ENCODE data around the gene RIMS4.

Gene RIMS4

GRCh38 chr20:44716309-44717106 is 93.8 kb downstream of the RIMS4 start:
- no peak overlapping the region for H3K4me3 ChIP-seq (ENCODE audit: low read length)
- no peak for DNase-seq (ENCODE audit: low read depth)
- no peak for TF ChIP-seq CTCF (conservative IDR thresholded peaks at IDR 0.05; ENCODE audit: low read depth, low read length)

GRCh38 chr20:44715499-44716308 is 94.6 kb downstream of the RIMS4 start:
- no peak for TF ChIP-seq CTCF (conservative IDR thresholded peaks at IDR 0.05; ENCODE audit: low read depth, low read length)
- no peak for DNase-seq (ENCODE audit: low read depth)
- H3K4me3 ChIP-seq (ENCODE audit: low read length) = no peak overlapping the region

GRCh38 chr20:44714701-44715498 is 95.4 kb downstream of the RIMS4 start, which contains the start of gene CCN5:
Gene CCN5, plus strand, starts transcription at chr20:44715369. Its CDS starts 22 bp downstream, at chr20:44715391.
- H3K4me3 ChIP-seq (ENCODE audit: low read length) = no peak within 1 kb of the TSS
- DNase-seq (ENCODE audit: low read depth) = peak; percentile 80
- no peak for TF ChIP-seq CTCF (conservative IDR thresholded peaks at IDR 0.05; ENCODE audit: low read depth, low read length)

GRCh38 chr20:44714102-44714700 is 96.1 kb downstream of the RIMS4 start:
- H3K4me3 ChIP-seq (ENCODE audit: low read length) = no peak overlapping the region
- DNase-seq (ENCODE audit: low read depth) = no peak
- no peak for TF ChIP-seq CTCF (conservative IDR thresholded peaks at IDR 0.05; ENCODE audit: low read depth, low read length)

GRCh38 chr20:44711237-44711636 is 99.1 kb downstream of the RIMS4 start:
- DNase-seq (ENCODE audit: low read depth) = no peak
- no peak for TF ChIP-seq CTCF (conservative IDR thresholded peaks at IDR 0.05; ENCODE audit: low read depth, low read length)
- no peak overlapping the region for H3K4me3 ChIP-seq (ENCODE audit: low read length)

- no peak overlapping the region for H3K4me3 ChIP-seq (ENCODE audit: low read length)
- TF ChIP-seq CTCF (conservative IDR thresholded peaks at IDR 0.05; ENCODE audit: low read depth, low read length) = no peak
- DNase-seq (ENCODE audit: low read depth) = no peak
Measured at GRCh38 chr20:44709797-44710196, 100.5 kb downstream of the RIMS4 start.

Measured in retinal pigment epithelial cell (primary cell).